Fibroblast of gingiva (primary cell): ENCODE results near the gene PPM1K.

Source experiments
- DNase-seq: peaks from one replicate; pipeline ENCODE4 v3.0.0-alpha.2; 2011; ENCODE audit warnings: low read depth

Gene PPM1K

DNA sequence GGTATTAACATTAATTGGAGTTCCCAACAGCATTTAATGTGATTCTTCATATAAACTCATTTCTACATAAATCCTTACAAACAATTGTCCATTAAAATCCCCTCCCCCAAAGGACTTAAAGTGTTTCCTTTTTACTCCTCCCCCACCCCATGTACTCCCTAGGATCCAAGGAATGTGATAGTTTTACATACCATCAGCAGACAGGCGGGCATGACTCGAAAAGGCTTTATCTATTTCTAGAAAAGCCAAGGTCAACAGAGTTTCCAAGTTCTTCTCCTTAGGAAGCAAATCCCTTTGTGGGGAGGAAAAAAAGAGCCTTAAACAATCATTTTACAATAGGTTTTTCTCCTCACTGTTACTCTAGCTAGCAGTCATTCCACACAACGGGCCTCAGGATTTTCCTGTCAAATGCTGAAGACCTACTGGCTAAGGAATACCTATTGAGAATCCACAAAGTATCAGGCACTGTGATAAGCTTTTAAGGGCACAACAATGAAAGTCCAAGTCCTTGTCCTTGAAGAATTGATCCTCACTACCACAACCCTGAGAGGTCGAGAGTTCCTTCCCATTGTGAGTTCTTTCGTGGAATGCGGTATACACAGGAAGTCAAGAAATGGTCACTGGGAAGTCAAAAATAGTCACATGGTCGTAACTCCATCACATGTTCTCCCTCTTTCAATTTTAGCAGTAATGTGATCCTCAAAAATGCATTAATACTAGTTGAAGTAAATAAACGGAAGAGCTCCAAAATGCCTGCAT is 7.2 kb downstream of the PPM1K start:
- DNase-seq = no peak

DNA sequence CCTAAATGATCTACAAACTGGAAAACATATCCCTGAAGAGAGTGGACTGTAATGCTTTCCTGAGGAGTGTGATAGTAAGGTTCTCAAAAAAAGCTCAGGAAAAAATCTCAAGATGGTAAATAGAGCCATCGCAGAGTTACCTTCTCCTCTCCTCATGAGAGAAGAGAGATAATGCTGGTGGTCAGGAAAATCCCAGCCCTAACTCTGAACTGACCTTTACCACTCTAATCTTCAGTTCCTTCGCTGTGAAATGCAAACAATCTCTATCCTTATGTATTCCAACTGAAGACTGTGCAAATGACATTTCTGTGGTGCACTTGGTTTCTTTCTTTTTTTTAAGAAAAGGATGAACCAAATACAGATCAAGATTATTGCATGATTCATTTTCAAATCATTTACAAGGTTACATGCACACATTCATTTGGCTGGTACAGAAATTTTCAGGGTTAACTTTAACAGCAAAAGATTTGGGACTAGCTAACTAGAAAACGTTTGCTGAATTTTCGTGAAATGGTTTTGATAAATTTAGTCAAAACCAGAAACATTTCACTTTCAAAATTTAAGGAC is 8.3 kb downstream of the PPM1K start:
- no peak for DNase-seq

DNA sequence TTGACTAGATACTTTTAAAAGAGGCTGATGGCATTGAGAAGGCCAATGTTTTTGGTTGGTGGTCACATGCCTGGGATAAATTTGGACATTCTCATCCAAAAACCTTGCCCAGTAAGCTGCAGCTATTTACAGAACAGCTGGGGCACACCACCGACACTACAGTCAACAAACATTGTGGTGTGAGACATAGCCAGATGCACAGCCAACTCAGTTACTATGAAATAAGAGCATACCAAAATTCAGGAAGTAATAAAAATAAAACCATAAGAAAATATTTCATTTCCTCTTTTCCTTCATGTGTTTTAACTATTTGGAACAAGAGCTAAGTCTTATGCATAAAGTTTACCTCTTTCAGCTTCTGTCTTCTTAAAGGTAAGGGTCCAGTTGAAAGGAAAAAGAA is 8.8 kb downstream of the PPM1K start:
- DNase-seq = peak; percentile 48

DNA sequence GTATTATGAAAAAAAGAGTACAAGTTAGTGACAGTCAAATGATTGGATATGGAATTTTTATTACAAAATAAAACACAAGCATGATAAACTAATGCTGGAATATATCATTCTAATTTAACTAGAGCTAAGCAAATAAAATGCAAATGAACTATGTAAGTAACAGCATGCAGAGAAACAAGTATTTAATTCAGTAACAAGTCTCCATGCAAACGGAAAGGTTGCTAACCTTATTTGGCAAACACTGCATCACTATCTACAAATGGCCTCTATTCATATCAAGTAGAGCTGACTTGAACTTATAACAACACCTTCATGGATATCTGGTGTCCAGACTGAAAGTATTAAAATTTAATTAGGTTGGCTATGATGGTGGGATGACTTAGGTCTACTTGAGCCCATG is 15.4 kb downstream of the PPM1K start:
- no peak for DNase-seq

DNA sequence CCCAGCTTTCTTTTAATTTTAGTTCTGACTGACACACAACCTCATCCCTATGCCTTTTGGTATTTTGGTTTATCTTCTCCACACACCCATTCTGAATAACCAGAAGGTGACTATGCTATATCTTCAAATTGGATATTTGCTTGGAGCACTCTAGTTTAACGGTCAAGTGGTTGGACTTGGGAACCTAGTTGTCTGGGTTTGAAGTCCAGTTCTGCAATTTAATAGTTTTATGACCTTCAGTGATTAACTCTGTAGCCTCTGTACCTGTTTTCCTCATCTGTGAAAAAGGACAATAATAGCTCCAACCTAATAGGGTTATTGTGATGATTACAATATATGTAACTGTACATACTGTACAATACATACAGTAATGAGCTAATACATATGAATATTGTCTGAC is 20.0 kb downstream of the PPM1K start:
- DNase-seq = no peak

DNA sequence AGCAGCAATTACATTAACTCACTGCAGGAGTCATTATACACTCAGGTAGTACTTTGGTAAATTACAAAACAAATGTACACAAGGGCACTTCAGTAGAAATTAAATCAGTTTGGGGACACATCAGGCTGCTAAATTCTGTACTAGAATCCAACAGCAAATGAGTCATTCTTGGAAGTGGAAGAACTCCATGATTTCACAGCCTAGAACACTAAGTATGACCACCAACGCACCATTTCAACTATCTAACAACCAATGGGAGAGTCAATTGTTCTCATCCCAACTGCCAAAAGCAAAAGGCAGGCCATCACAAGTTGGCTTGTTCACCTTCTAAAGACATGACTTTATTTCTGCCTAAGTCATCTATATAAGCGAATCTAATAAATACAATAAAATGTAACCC is 26.6 kb downstream of the PPM1K start:
- no peak for DNase-seq

DNA sequence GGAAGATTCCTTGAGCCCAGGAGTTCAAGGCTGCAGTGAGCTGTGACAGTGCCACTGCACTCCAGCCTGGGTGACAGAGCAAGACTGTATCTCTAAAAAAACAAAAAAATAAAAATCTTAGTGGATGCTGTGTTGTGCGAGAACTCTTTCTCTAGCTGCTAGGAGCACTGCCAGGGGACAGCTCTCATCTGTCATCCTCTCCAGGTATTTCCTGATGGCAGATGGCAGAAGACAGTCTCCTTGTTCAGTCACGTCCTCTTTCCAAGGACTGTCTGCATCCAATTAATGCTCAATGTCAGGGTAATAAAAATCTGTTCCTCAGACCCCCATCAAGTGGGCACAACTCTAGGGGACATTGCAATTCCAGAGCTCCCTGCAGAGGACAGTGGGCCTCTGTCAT is 29.2 kb downstream of the PPM1K start:
- no peak for DNase-seq

DNA sequence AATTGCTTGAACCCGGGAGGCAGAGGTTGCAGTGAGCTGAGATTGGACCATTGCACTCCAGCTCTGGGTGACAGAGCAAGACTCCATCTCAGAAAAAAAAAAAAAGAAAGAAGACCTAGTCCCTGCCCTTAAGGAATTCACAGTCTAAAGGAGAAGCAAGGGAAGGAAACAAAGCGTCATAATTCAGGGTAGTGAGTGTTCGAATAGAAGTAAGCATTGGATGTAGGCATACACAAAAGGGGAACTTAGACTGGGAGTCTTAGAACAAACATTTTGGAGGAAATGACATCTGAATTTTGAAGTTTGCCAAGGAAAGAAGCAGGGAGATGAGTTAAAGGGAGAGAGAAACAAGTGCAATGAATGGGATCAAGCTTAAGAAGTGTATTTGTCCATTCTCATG is 32.4 kb downstream of the PPM1K start:
- no peak for DNase-seq

DNA sequence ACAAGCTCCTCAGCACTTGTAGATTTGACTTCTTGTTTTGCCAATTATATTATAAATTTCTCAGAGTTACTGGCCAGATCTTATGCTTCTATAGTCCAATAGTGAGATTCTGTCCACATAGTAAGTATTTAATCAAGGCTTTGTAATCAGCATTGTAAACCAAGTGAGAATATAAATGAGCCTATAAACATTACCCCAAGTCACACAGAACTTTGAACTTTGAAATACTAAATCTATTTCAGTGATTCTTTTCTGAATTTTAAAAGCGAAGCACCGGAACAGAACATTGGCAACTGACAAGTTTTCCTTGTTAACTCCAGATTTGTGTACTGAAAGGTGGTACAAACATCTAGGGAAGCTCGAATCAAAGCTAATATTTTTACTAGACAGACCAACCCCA is 37.2 kb downstream of the PPM1K start:
- DNase-seq = no peak

DNA sequence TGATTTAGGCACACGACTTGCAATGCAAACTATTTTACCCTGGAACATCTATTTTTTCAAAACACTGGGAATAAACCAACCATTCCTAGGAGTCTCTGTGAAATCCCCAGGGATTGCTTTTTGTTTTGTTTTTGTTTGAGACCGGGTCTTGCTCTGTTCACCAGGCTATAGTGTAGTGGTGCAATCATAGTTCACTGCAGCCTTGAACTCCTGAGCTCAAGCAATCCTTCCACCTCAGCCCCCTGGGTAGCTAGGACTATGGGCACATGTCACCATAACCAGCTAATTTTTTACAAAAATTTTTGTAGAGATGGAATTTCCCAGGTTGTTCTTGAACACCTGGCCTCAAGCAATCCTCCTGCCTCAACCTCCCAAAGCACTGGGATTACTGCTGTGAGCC is 37.8 kb downstream of the PPM1K start:
- DNase-seq = no peak

DNA sequence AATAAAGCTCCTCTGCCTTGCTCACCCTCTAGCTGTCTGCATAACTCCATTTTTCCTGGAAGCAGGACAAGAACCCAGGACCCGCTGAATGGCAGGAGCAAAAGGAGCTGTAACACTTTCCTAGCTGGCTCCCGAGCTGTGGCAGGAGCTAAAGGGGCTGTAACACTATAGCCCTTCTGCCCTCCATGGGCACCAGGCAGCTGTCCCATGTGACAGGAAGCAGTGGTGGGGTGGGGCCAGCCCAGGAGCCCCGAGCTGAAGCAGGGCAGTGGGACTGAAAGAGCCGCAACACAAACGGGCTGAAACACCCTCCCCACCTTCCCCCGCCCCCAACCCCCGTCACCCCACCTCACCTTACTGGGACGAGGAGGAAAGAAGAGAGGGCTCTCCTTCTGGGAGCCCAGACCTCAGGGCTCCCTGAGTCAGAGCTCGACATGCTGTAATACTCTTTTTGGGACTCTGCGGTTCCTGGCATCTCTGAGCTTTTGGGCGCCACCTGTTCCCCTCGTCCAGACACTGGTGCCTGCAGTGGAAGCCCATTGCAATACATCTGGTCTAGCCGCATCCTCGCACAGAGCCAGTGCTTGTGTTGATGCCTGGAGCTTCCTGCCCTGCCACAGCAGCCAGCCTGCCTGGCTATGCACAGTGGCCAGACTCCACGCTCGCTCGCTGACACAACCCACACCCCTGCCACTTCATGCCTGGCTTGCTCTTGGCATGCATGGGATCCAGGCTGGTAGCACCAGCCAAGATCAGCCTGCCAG is 39.4 kb downstream of the PPM1K start:
- no peak for DNase-seq

DNA sequence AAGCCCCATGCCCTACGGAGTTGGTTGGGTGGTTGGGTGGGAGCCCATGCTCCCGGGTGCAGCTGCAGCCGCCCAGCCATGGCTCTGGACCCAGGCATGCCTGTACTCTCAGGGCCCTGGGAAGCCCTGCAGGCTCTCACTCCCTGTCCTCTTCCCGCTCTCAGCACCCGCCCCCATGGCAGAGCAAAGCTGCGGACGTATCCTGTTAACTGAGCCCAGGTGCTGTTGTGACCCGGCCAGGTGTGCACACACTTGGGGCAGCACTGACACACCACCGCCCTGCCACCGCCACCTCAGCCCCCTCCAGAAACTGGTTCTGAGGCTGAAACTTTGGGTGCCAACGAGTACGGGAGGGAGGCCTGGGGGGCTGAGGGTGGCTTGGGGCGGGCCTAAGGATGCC is 40.3 kb downstream of the PPM1K start:
- DNase-seq = no peak

DNA sequence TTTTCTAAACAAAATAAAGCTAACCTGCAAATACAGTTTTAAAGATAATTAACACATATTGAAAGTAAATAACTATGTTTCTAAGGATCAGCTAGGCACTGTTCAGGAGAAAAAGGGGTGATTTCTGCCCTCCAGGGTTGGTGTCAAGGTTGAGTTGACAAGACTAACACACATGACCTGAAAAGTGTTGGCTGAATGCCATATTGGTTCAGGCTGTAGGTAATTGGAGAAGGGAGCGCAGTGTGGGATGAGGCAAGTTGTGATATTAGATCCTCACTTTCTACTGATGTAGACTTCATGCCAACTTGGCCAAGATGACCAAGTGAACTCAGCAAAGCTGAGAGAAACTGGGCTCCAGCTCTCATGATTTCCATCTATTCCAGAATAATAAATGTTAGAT is 42.2 kb downstream of the PPM1K start:
- DNase-seq = peak; percentile 70

DNA sequence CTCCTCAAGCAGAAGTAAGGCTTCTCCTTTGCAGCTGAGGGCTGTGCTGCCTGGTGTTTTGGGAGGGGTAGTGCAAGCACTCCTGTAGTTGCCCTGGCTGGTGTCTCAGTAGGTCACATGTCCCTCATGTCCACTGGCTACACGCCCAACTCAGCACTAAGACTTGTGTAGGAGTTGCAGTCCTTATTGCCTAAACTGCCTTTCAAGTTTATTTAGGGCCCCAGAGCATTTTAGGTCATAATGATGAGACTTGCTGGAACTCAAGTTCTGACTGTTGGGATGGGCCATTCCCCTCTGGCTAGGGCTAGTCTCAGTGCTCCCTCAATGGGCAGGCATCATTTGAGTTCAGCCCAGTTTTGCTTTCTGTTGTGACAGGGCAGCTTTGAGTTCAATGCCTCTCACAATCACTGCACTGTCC is 44.1 kb downstream of the PPM1K start:
- DNase-seq = no peak

DNA sequence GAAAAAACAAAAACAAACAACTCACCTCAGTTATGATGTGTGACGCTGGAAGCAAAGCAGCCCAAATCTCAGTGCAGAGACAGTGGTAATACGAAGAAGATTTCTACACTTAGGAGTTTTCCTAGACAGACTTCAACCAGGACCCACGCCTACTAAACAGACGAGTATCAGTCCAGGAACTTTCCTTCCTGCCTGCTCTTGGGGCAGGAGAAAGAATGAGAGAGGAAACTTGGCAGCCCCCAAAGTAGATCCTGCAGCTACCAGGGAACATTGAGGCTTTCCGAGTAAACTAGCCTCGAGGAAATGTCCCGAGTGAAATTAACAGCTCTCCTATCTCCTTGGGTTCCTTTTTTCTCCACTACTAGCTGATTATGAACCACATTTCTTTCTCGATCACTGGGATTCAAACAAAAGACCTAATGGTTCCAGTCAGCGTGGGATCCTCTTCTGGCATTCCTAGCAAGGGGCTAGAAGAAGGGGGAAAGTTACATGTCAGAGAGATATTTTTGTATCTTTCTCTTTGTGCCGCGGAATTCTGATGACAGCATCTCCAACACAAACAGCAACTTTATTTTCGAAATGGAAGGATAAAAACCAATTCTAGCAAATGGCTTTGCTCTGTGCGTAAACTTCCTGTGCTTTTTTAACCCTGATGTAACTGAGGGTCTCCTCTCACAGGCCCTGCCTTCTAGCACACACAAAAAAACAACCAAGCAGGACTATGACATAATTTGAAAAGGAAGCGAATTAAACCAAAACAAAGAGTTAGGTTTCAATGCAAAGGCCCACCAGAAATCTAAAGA is 53.2 kb downstream of the PPM1K start:
- DNase-seq = peak; percentile 9

DNA sequence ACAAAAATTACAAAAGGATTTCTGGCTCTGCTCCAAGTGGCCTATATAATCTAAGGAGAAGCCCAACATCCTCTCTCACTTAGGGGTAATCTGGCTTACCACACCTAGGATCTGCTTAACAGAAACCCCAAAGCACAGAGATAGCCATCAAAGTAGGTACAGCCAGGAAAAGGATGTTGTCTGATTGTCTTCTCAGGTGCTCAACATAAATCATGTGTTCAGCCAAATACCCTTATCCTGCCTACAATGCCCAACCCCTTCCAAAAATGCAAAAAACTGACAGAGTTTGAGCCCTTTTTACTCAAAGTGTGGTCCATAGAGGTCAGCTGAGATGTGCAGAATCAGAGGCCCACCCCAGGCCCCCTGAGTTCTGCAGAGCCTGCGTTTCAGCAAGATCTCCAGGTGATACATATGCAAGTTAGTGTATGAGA is 53.9 kb downstream of the PPM1K start:
- DNase-seq = no peak

DNA sequence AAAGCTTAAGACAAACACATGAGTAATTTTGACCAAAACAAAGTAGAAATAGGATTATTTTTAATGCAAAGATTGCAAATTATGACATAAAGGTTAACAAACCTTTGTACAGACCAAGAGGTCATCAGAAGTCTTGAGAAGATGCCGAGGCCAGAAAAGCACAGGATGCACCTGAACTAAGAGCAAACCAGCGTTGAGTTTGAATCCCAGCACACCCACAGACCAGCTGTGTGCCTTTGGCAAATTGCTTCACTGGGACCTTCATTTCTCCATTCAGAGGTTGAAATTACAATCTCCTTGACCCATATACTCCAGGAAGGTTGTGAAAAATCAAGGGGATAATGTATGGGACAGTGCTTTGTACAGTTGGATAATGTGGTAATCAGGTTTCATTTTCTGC is 56.6 kb downstream of the PPM1K start:
- no peak for DNase-seq

DNA sequence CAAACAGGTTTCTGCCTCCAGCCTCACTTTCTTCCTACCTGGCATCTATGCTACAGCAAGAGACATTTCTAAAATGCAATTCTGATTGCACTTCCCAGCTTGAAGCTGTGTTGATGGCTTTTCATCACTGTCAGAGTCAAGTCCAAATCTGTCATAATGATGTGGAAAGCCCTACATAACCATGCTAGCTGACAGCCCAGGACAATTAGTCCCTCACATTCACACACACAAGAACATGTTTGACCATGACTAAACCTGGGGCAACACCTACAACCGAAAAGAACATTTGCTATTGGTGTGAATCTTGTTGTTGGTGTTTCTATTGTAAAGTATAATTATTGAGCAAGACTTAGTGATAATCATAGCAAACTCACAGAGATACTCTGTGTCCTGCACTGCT is 58.2 kb downstream of the PPM1K start:
- no peak for DNase-seq

DNA sequence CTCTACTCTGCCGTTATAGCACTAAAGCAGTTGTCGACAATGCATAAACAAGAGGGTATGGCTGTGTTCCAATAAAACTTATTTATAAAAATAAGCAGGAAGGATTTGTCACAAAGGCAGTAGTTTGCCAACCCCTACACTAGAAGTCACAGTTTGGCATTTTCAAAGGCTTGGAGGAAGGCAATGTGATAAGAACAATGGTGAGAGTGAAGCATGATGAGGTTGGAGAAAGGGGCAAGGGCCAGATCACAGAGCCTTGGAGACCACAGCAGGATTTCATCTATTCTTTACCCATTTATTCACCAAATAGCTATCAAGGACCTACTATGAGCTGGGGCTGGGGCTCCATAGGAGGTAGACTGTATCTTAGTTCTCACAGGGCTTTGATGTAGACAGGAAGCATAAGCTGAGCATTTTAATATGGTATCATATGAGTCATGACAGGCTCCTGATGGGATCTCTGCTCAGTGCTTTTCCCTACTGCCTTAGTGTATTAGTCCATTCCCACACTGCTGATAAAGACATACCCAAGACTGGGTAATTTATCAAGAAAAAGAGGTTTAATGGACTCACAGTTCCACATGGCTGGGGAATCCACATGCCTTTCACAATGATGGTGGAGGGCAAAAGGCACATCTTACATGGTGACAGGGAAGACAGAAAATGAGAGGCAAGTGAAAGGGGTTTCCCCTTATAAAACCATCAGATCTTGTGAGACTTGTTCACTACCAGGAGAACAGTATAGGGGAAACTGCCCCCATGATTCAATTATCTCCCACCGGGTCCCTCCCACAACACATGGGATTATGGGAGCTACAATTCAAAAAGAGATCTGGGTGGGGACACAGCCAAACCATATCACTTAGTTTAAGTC is 58.9 kb downstream of the PPM1K start:
- DNase-seq = no peak

DNA sequence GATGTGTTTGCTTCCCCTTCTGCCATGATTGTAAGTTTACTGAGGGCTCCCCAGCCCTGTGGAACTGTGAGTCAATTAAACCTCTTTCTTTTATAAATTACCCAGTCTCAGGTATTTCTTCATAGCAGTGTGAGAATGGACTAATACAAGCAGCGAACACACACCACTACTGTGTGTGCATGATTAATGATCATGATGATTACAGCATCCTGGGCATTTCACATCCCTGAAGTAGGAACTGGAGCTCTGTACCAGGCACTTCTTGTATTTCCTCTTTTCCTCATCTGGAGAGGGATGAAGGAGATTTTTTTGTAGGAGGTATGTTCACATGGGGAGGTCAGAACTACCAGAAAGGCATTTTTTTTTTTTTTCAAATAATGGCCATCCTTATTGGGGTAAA is 60.8 kb downstream of the PPM1K start:
- no peak for DNase-seq

DNA sequence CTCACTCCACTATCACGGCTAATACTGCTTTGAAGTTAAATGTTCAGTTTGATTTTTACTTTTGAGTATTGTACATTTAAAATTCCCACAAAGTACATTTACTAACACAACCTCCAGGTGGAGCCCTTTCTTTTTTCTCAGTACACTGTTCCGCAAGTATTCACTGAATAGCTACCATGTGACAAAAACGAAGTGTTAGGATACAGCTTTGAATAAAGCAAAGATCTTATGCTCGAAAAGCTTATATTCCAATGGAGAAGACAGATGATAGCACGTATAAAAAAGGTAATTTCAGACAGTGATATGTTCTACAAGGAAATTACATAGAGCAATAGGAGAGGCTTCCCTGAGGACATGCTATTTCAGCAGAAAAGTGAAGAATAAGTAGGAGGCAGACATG is 65.3 kb downstream of the PPM1K start:
- peak; percentile 36 for DNase-seq

DNA sequence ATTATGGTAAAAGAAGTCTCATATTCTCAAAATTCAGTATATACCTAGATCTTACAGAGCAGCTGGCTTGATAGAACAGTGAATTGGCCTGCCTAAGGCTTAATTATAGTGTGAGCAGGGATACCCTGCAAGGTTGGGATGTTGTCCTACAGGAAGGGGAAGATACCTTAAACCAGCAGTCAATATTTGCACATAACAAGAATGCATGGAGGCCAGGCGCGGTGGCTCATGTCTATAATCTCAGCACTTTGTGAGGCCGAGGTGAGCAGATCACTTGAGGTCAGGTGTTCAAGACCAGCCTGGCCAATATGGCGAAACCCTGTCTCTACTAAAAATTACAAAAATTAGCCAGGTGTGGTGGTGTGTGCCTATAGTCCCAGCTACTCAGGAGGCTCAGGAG is 67.2 kb downstream of the PPM1K start:
- DNase-seq = no peak
